ENCODE data around the gene RBFOX1. TPM values are rescaled to one million over a fixed set of nuclear protein-coding genes. Genes with fewer than 3 reads are reported as not detected.

RBFOX1 gene
- total and polyA plus RNA-seq, 2 donors (not counting 1 experiment from before 2014, with no cell fraction given): not detected

DNA sequence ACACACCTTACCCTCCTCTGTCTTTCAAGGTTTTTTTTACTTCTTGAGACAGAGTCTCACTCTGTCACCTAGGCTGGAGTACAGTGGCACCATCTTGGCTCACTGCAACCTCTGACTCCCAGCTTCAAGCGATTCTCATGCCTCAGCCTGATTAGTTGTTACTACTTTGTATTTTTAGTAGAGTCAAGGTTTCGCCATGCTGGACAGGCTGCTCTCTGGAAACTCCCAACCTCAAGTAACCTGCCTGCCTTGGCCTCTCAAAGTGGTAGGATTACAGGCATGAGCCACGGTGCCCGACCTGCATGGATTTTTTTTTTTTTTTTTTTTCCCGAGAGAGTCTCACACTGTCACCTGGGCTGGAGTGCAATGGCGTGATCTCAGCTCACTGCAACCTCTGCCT, 273.2 kb downstream of the RBFOX1 start:
- Mint-ChIP-seq H3K4me3 (no peak overlapping the region), H3K27ac (no peak overlapping the region), H3K4me1 (no peaks in the 10 kb centered on the region), H3K9me3 (ENCODE audit: insufficient read depth) (no peaks in the 10 kb centered on the region), H3K27me3 (no peaks in the 10 kb centered on the region)
- DNase-seq (no peak), ATAC-seq (ENCODE audit: low read depth) (no peak)
- Histone ChIP-seq H3K4me3 (ENCODE audit: control extremely low read depth in 1 of 5, extremely low read depth in 1 of 5, insufficient read depth in 1 of 5, low read depth in 2 of 5, low read length in 4 of 5) (no peak overlapping the region), H3K4me2 (replicated peaks; ENCODE audit: low read depth, low read length, poor library complexity, severe bottlenecking) (no peak overlapping the region), H3K36me3 (replicated peaks in 1 of 2; ENCODE audit: control extremely low read depth in 1 of 2, control insufficient read depth in 1 of 2, extremely low read depth in 1 of 2, insufficient read depth in 2 of 2, low read length in 1 of 2) (no peaks in the 10 kb centered on the region), H3K27me3 (replicated peaks in 1 of 4; ENCODE audit: control extremely low read depth in 1 of 4, control insufficient read depth in 3 of 4, insufficient read depth in 4 of 4, low read length in 3 of 4) (no peaks in the 10 kb centered on the region), H3K4me1 (ENCODE audit: control insufficient read depth in 2 of 2, insufficient read depth in 2 of 2, low read length in 2 of 2) (no peaks in the 10 kb centered on the region), H3K79me2 (ENCODE audit: control insufficient read depth, insufficient read depth, low read length) (no peaks in the 10 kb centered on the region), H2AFZ (ENCODE audit: insufficient read depth, low read depth, low read length, poor library complexity, severe bottlenecking) (no peak overlapping the region), H3K9ac (ENCODE audit: low read length) (no peak overlapping the region), H4K20me1 (ENCODE audit: control insufficient read depth, insufficient read depth, low read length, poor library complexity, severe bottlenecking) (no peaks in the 10 kb centered on the region), H3K27ac (ENCODE audit: low read length in 2 of 2) (no peak overlapping the region), H3K9me3 (ENCODE audit: control extremely low read depth in 1 of 3, control insufficient read depth in 2 of 3, insufficient read depth in 1 of 3, low read length in 2 of 3) (peaks cover 0 to 2% (median 0%) of the 10 kb centered on the region in 3 donors)
- CTCF ChIA-PET: interaction anchor here (0.7 kb wide), 1 partner anchor 54 kb away, joined by 5 read pairs; no protein-coding TSS in a partner anchor
- TF ChIP-seq, protein P1, sequence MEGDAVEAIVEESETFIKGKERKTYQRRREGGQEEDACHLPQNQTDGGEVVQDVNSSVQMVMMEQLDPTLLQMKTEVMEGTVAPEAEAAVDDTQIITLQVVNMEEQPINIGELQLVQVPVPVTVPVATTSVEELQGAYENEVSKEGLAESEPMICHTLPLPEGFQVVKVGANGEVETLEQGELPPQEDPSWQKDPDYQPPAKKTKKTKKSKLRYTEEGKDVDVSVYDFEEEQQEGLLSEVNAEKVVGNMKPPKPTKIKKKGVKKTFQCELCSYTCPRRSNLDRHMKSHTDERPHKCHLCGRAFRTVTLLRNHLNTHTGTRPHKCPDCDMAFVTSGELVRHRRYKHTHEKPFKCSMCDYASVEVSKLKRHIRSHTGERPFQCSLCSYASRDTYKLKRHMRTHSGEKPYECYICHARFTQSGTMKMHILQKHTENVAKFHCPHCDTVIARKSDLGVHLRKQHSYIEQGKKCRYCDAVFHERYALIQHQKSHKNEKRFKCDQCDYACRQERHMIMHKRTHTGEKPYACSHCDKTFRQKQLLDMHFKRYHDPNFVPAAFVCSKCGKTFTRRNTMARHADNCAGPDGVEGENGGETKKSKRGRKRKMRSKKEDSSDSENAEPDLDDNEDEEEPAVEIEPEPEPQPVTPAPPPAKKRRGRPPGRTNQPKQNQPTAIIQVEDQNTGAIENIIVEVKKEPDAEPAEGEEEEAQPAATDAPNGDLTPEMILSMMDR (IDR thresholded peaks at IDR 0.05): no peak
- TF ChIP-seq EZH2 (IDR thresholded peaks at IDR 0.05; ENCODE audit: borderline replicate concordance, insufficient read depth, low read depth, low read length, poor library complexity, severe bottlenecking): no peak
- POLR2A ChIA-PET: no interaction called here
- WGBS (ENCODE audit: insufficient coverage): 83% methylated on average over 5 of the region's 6 CpGs
- intact Hi-C loops (cut with micrococcal nuclease): no loop called here

DNA sequence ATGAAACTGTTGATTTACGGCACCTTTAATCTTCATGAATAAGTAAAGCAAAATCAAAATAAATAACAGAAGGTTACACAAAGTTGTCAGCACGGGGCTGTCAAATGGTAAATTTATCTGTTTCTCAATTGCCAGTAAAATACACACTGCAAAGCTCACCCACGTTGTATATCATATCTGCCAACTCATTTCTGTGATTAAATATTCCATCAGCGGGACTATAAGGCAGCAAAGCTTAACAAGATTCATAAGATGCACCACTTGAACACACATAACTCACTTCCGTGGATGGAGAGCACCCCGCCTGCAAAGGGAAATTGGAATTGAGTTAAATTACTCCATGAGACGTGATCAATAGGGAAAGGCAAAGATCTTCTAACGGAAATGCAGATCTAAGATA, 280.0 kb downstream of the RBFOX1 start:
- H3K4me3 ChIP-seq (ENCODE audit: control extremely low read depth in 1 of 5, extremely low read depth in 1 of 5, insufficient read depth in 1 of 5, low read depth in 2 of 5, low read length in 4 of 5): no peak overlapping the region
- H3K4me1 ChIP-seq (ENCODE audit: control insufficient read depth in 2 of 2, insufficient read depth in 2 of 2, low read length in 2 of 2): no peaks in the 10 kb centered on the region
- H3K4me3 Mint-ChIP-seq: no peak overlapping the region
- H3K4me2 ChIP-seq (replicated peaks; ENCODE audit: low read depth, low read length, poor library complexity, severe bottlenecking): no peak overlapping the region
- ChIA-PET POLR2A (no interaction called here), CTCF (no interaction called here)
- WGBS (ENCODE audit: insufficient coverage): 100% methylated on average over 1 of the region's 8 CpGs
- DNase-seq (no peak), ATAC-seq (ENCODE audit: low read depth) (no peak)
- H3K36me3 ChIP-seq (replicated peaks in 1 of 2; ENCODE audit: control extremely low read depth in 1 of 2, control insufficient read depth in 1 of 2, extremely low read depth in 1 of 2, insufficient read depth in 2 of 2, low read length in 1 of 2): no peaks in the 10 kb centered on the region
- H3K79me2 ChIP-seq (ENCODE audit: control insufficient read depth, insufficient read depth, low read length): no peaks in the 10 kb centered on the region
- H3K27me3 Mint-ChIP-seq: no peaks in the 10 kb centered on the region
- H3K27me3 ChIP-seq (replicated peaks in 1 of 4; ENCODE audit: control extremely low read depth in 1 of 4, control insufficient read depth in 3 of 4, insufficient read depth in 4 of 4, low read length in 3 of 4): no peaks in the 10 kb centered on the region
- no peaks in the 10 kb centered on the region for H3K4me1 Mint-ChIP-seq
- peaks cover 1% of the 10 kb centered on the region for H3K9me3 Mint-ChIP-seq (ENCODE audit: insufficient read depth)
- no peak for TF ChIP-seq EZH2 (IDR thresholded peaks at IDR 0.05; ENCODE audit: borderline replicate concordance, insufficient read depth, low read depth, low read length, poor library complexity, severe bottlenecking)
- TF ChIP-seq, protein P1 (IDR thresholded peaks at IDR 0.05): no peak
- no peak overlapping the region for H3K9ac ChIP-seq (ENCODE audit: low read length)
- no peak overlapping the region for H3K27ac ChIP-seq (ENCODE audit: low read length in 2 of 2)
- H3K27ac Mint-ChIP-seq: no peak overlapping the region
- peaks cover 0 to 2% (median 0%) of the 10 kb centered on the region in 3 donors for H3K9me3 ChIP-seq (ENCODE audit: control extremely low read depth in 1 of 3, control insufficient read depth in 2 of 3, insufficient read depth in 1 of 3, low read length in 2 of 3)
- intact Hi-C loops (cut with micrococcal nuclease): no loop called here
- no peak overlapping the region for H2AFZ ChIP-seq (ENCODE audit: insufficient read depth, low read depth, low read length, poor library complexity, severe bottlenecking)
- H4K20me1 ChIP-seq (ENCODE audit: control insufficient read depth, insufficient read depth, low read length, poor library complexity, severe bottlenecking): no peaks in the 10 kb centered on the region
